Natural killer cell (primary cell): Measurements from ENCODE around the gene AP1M2. TPM values are rescaled to one million over a fixed set of nuclear protein-coding genes. Genes with fewer than 3 reads are reported as not detected.
A peak's percentile ranks its signal among the peaks of the same experiment; 100 is the strongest.

Experiments used
- ATAC-seq, 3 donors: fragments of 150-1000 bp in 2 of 3; fragments of 200-7000 bp in 1 of 3; cut with Tn5 transposase; 1 replicate in 1 of 3; 2 replicates in 2 of 3; pipeline ENCODE4 v1.10.0; 2021; ENCODE audit warnings: mild to moderate bottlenecking in 2 of 3, moderate library complexity in 2 of 3
- DNase-seq, 2 donors: peaks; one replicate each; pipeline versions ENCODE4 v3.0.0 to v3.0.0-alpha.2; 2013 to 2021; ENCODE audit warnings: mixed read lengths in 1 of 2
- H3K27ac ChIP-seq: one replicate; pipeline ENCODE4 v1.5.1; 2013; ENCODE audit warnings: mild to moderate bottlenecking, low read length
- H3K27me3 ChIP-seq: one replicate; pipeline ENCODE4 v1.6.1; 2013; ENCODE audit warnings: low read length; ENCODE audit not compliant: control insufficient read depth, insufficient read depth
- H3K36me3 ChIP-seq: one replicate; pipeline ENCODE4 v1.6.1; 2013; ENCODE audit warnings: low read length; ENCODE audit not compliant: control insufficient read depth, insufficient read depth
- H3K4me1 ChIP-seq: one replicate; pipeline ENCODE4 v1.6.1; 2013; ENCODE audit warnings: low read length; ENCODE audit not compliant: control insufficient read depth, insufficient read depth
- H3K4me3 ChIP-seq: one replicate; pipeline ENCODE4 v1.5.1; 2013; ENCODE audit warnings: low read length
- H3K9me3 ChIP-seq: one replicate; pipeline ENCODE4 v1.6.1; 2013; ENCODE audit warnings: low read length; ENCODE audit not compliant: control insufficient read depth, insufficient read depth
- H3K27ac Mint-ChIP-seq, 2 donors: one replicate each; pipeline ENCODE4 v1.8.0; 2022; ENCODE audit warnings: mild to moderate bottlenecking in 2 of 2, mixed read lengths in 2 of 2, moderate library complexity in 1 of 2
- H3K27me3 Mint-ChIP-seq, 2 donors: one replicate each; pipeline ENCODE4 v1.8.0; 2022; ENCODE audit warnings: low read depth in 2 of 2, mixed read lengths in 2 of 2
- H3K36me3 Mint-ChIP-seq: one replicate; pipeline ENCODE4 v1.8.0; 2022; ENCODE audit warnings: mixed read lengths
- H3K4me1 Mint-ChIP-seq, 2 donors: one replicate each; pipeline ENCODE4 v1.8.0; 2022; ENCODE audit warnings: mixed read lengths in 2 of 2
- H3K4me3 Mint-ChIP-seq: one replicate; pipeline ENCODE4 v1.8.0; 2022; ENCODE audit warnings: mild to moderate bottlenecking, moderate library complexity, mixed read lengths
- H3K9me3 Mint-ChIP-seq, 2 donors: one replicate each; pipeline ENCODE4 v1.8.0; 2022; ENCODE audit warnings: mixed read lengths in 2 of 2
- CTCF ChIP-seq: fragments of 200-600 bp; IDR thresholded peaks from one replicate; pipeline ENCODE4 v1.8.0; 2022; ENCODE audit warnings: antibody characterized with exemption
- WGBS: methylation state at CpG from one replicate; pipeline ENCODE4 v1.1.7; 2013; ENCODE audit warnings: missing lambda C conversion rate; ENCODE audit not compliant: insufficient coverage; 5-methylcytosine and 5-hydroxymethylcytosine counted together
- intact Hi-C: fragments of 100-400 bp; cut with micrococcal nuclease; formaldehyde crosslinking; loops from one replicate; pipeline ENCODE4 v1.14.2; 2022
- total RNA-seq, 4 donors: library from RNA; stranded (reverse); fragments of 120-200 nt in 1 of 4; gene quantifications; one replicate each; pipeline versions ENCODE4 v1.2.3 to v1.2.4, GENCODE V29; 2013 to 2022

Gene AP1M2
- total RNA-seq, 3 donors from 2014 or later (not counting 1 experiment from before 2014, with no cell fraction given) = 1.3 TPM; not detected in 2

DNA sequence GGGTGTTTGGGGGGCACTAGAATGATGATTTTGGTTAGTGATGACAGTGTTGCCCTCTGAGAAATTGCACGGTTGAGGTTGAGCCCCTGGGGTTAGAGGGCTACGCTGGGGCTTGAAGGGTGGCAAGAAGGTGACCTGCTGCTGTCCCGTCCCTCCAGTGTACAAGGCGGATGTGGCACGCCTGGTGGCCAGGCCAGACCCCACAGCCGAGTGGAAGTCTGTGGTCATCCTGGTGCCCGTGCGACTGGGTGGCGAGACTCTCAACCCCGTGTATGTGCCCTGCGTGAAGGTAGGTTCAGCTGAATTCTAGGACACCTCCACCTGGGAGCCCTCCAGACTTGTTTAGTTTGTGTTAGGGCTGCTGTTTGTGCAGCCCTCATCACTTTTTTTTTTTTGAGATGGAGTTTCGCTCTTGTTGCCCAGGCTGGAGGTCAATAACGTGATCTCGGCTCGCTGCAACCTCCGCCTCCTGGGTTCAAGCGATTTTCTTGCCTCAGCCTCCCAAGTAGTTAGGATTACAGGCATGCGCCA lies 38.3 kb downstream of the AP1M2 start:
- Mint-ChIP-seq H3K36me3 (no peaks in the 10 kb centered on the region), H3K4me1 (peaks cover 34 to 45% of the 10 kb centered on the region in 2 donors), H3K9me3 (no peaks in the 10 kb centered on the region), H3K27me3 (no peaks in the 10 kb centered on the region), H3K27ac (no peak overlapping the region), H3K4me3 (no peak overlapping the region)
- TF ChIP-seq CTCF = no peak
- Histone ChIP-seq H3K36me3 (peaks cover 47% of the 10 kb centered on the region), H3K27ac (no peak overlapping the region), H3K4me3 (no peak overlapping the region), H3K27me3 (no peaks in the 10 kb centered on the region), H3K9me3 (no peaks in the 10 kb centered on the region), H3K4me1 (peaks cover 54% of the 10 kb centered on the region)
- no peak for ATAC-seq
- intact Hi-C loops = no loop called here
- WGBS = 96% methylated on average over 18 of the region's 18 CpGs
- no peak for DNase-seq

DNA sequence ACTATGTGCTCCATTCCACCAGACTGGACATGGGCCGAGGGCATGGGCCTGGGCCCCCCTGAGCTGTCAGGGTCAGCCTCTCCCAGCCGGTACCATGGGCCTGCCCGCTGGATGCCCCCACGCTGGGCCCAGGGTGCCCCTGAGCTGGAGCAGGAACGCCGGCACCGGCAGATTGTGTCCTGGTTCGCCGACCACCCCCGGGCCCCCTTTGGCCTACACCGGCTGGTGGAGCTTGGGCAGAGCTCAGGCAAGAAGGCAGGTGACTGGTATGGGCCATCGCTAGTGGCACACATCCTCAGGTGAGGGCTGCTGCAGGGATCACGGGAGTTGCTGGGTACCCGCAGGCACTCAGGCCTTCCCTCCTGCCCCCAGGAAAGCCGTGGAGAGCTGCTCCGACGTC lies 40.3 kb downstream of the AP1M2 start:
- no peak for TF ChIP-seq CTCF
- no peak overlapping the region for H3K27ac Mint-ChIP-seq
- intact Hi-C loops = no loop called here
- Histone ChIP-seq H3K27me3 (no peaks in the 10 kb centered on the region), H3K4me1 (peaks cover 42% of the 10 kb centered on the region), H3K27ac (no peak overlapping the region), H3K9me3 (no peaks in the 10 kb centered on the region), H3K4me3 (no peak overlapping the region), H3K36me3 (peaks cover 32% of the 10 kb centered on the region)
- no peak overlapping the region for H3K4me3 Mint-ChIP-seq
- H3K4me1 Mint-ChIP-seq = peaks cover 14 to 25% of the 10 kb centered on the region in 2 donors
- ATAC-seq = no peak
- no peaks in the 10 kb centered on the region for H3K27me3 Mint-ChIP-seq
- WGBS = 96% methylated on average over 17 of the region's 17 CpGs
- H3K9me3 Mint-ChIP-seq = no peaks in the 10 kb centered on the region
- H3K36me3 Mint-ChIP-seq = no peaks in the 10 kb centered on the region
- no peak for DNase-seq

- Mint-ChIP-seq H3K4me1 (peaks cover 14 to 27% of the 10 kb centered on the region in 2 donors), H3K9me3 (no peaks in the 10 kb centered on the region), H3K27me3 (no peaks in the 10 kb centered on the region), H3K4me3 (peak overlapping the region; percentile 91), H3K27ac (peak overlapping the region; percentile 85), H3K36me3 (no peaks in the 10 kb centered on the region)
- no peaks in the 10 kb centered on the region for H3K27me3 ChIP-seq
- no peaks in the 10 kb centered on the region for H3K9me3 ChIP-seq
- peak overlapping the region; percentile 74 for H3K4me3 ChIP-seq
- peaks cover 32% of the 10 kb centered on the region for H3K4me1 ChIP-seq
- peaks cover 24% of the 10 kb centered on the region for H3K36me3 ChIP-seq
- intact Hi-C loops = no loop called here
- peak in 1 of 2 donors; percentile 39 for DNase-seq
- peak in 2 of 3 donors; percentile 8 to 17 for ATAC-seq
- TF ChIP-seq CTCF = no peak
- H3K27ac ChIP-seq = peak overlapping the region; percentile 5
- WGBS = 26% methylated on average over 23 of the region's 23 CpGs
Observed at GRCh38 chr19:10544753-10545251, 42.3 kb downstream of the AP1M2 start.
